Mesenchymal stem cell (in vitro differentiated cells and primary cell): ENCODE results near the gene POTEM.
"Not testable (repeated sequence)": the region's sequence is repeated elsewhere in the genome, so short reads cannot be mapped to it uniquely, and the experiment has no call there.

Experiments
- DNase-seq: peaks from one replicate; pipeline ENCODE4 v3.0.0-alpha.2; 2013
- H2AFZ ChIP-seq: one replicate; pipeline ENCODE4 v1.6.1; 2013; ENCODE audit warnings: low read depth, mild to moderate bottlenecking, control low read depth, inconsistent platforms, low read length, moderate library complexity
- H2AK5ac ChIP-seq: 2 replicates; pipeline ENCODE4 v1.6.1; 2013; ENCODE audit warnings: low read length, moderate library complexity, mild to moderate bottlenecking, inconsistent platforms; ENCODE audit not compliant: severe bottlenecking
- H2BK120ac ChIP-seq: one replicate; pipeline ENCODE4 v1.6.1; 2013; ENCODE audit warnings: low read depth, mild to moderate bottlenecking, inconsistent platforms, low read length, moderate library complexity
- H2BK12ac ChIP-seq, 2 experiments: one replicate each; pipeline ENCODE4 v1.6.1; 2013; ENCODE audit warnings: inconsistent platforms in 2 of 2, low read length in 2 of 2, mild to moderate bottlenecking in 2 of 2, moderate library complexity in 2 of 2, control low read depth in 1 of 2
- H2BK15ac ChIP-seq: one replicate; pipeline ENCODE4 v1.6.1; 2013; ENCODE audit warnings: mild to moderate bottlenecking, low read depth, inconsistent platforms; ENCODE audit not compliant: poor library complexity, severe bottlenecking
- H2BK5ac ChIP-seq: 2 replicates; pipeline ENCODE4 v1.6.1; 2013; ENCODE audit warnings: low read depth, mild to moderate bottlenecking, low read length, control low read depth, inconsistent platforms; ENCODE audit not compliant: poor library complexity, severe bottlenecking
- H3K14ac ChIP-seq, 2 experiments: one replicate each; pipeline ENCODE4 v1.6.1; 2013; ENCODE audit warnings: inconsistent platforms in 2 of 2, low read length in 2 of 2, control low read depth in 1 of 2, mild to moderate bottlenecking in 1 of 2, moderate library complexity in 1 of 2
- H3K18ac ChIP-seq, 2 experiments: one replicate each; pipeline ENCODE4 v1.6.1; 2013; ENCODE audit warnings: inconsistent platforms in 2 of 2, low read length in 2 of 2, control low read depth in 1 of 2, low read depth in 1 of 2, mild to moderate bottlenecking in 1 of 2
- H3K23ac ChIP-seq, 2 experiments: one replicate each; pipeline ENCODE4 v1.6.1; 2013; ENCODE audit warnings: inconsistent platforms in 2 of 2, low read length in 2 of 2, mild to moderate bottlenecking in 2 of 2, moderate library complexity in 2 of 2, control low read depth in 1 of 2
- H3K27ac ChIP-seq: 2 replicates; pipeline ENCODE4 v1.5.1; 2013; ENCODE audit warnings: mild to moderate bottlenecking, moderate library complexity, low read length, control low read depth, inconsistent platforms; ENCODE audit not compliant: poor library complexity, severe bottlenecking
- H3K27me3 ChIP-seq, 2 experiments: 2 replicates each; pipeline versions ENCODE4 v1.6.1 to v1.7.0; 2013; ENCODE audit warnings: low read length in 2 of 2, mild to moderate bottlenecking in 2 of 2, moderate library complexity in 2 of 2, control low read depth in 1 of 2, inconsistent platforms in 1 of 2; ENCODE audit not compliant: control insufficient read depth in 1 of 2, insufficient read depth in 1 of 2
- H3K36me3 ChIP-seq, 2 experiments: 2 replicates each; pipeline versions ENCODE4 v1.6.1 to v1.7.0; 2013; ENCODE audit warnings: low read length in 2 of 2, control low read depth in 1 of 2, inconsistent platforms in 1 of 2, low read depth in 1 of 2, mild to moderate bottlenecking in 1 of 2; ENCODE audit not compliant: insufficient read depth in 2 of 2, control insufficient read depth in 1 of 2
- H3K4ac ChIP-seq, 2 experiments: one replicate each; pipeline ENCODE4 v1.6.1; 2013; ENCODE audit warnings: inconsistent platforms in 2 of 2, low read length in 2 of 2, mild to moderate bottlenecking in 2 of 2, moderate library complexity in 2 of 2, control low read depth in 1 of 2, low read depth in 1 of 2
- H3K4me1 ChIP-seq: 2 replicates; pipeline ENCODE4 v1.6.1; 2013; ENCODE audit warnings: low read depth, low read length, control low read depth; ENCODE audit not compliant: control insufficient read depth, insufficient read depth
- H3K4me2 ChIP-seq: 2 replicates; pipeline ENCODE4 v1.6.1; 2013; ENCODE audit warnings: low read length, mild to moderate bottlenecking, inconsistent platforms; ENCODE audit not compliant: poor library complexity, severe bottlenecking
- H3K4me3 ChIP-seq, 2 experiments: 2 replicates each; pipeline versions ENCODE4 v1.5.1 to v1.7.0; 2013; ENCODE audit warnings: low read length in 2 of 2, mild to moderate bottlenecking in 2 of 2, control low read depth in 1 of 2, low read depth in 1 of 2; ENCODE audit not compliant: insufficient read depth in 1 of 2
- H3K79me1 ChIP-seq: replicated peaks from 2 replicates; pipeline ENCODE4 v1.6.1; 2013; ENCODE audit warnings: mild to moderate bottlenecking, control low read depth, low read length, inconsistent platforms; ENCODE audit not compliant: poor library complexity, severe bottlenecking
- H3K9ac ChIP-seq: 2 replicates; pipeline ENCODE4 v1.7.0; 2013; ENCODE audit warnings: mild to moderate bottlenecking, low read length, moderate library complexity
- H3K9me3 ChIP-seq: 2 replicates; pipeline ENCODE4 v1.7.0; 2013; ENCODE audit warnings: mild to moderate bottlenecking, low read length; ENCODE audit not compliant: control insufficient read depth
- H4K8ac ChIP-seq: one replicate; pipeline ENCODE4 v1.6.1; 2013; ENCODE audit warnings: inconsistent platforms, mild to moderate bottlenecking, low read length, moderate library complexity
- H4K91ac ChIP-seq: one replicate; pipeline ENCODE4 v1.6.1; 2013; ENCODE audit warnings: mild to moderate bottlenecking, low read length, inconsistent platforms
- WGBS: methylation state at CpG from one replicate; pipeline ENCODE4 v1.1.7; 2013; ENCODE audit warnings: mixed read lengths; 5-methylcytosine and 5-hydroxymethylcytosine counted together

POTEM gene

GRCh38 chr14:19026649-19027351 lies 59.6 kb downstream of the POTEM start:
- H3K4me3 ChIP-seq, H3K27me3 ChIP-seq, H4K8ac ChIP-seq, H3K4ac ChIP-seq, H2BK15ac ChIP-seq, H2AK5ac ChIP-seq, H3K18ac ChIP-seq, H3K4me1 ChIP-seq, H3K36me3 ChIP-seq, H3K4me2 ChIP-seq, H3K27ac ChIP-seq, H4K91ac ChIP-seq, H3K23ac ChIP-seq, H2BK5ac ChIP-seq, H2AFZ ChIP-seq, H2BK120ac ChIP-seq, H3K79me1 ChIP-seq, H3K9me3 ChIP-seq, H3K14ac ChIP-seq, DNase-seq, H3K9ac ChIP-seq, H2BK12ac ChIP-seq: not testable (repeated sequence)
- WGBS = 91% methylated on average over 7 of the region's 35 CpGs

- H2BK15ac ChIP-seq, H2BK12ac ChIP-seq, H3K27me3 ChIP-seq, H3K79me1 ChIP-seq, H3K4me2 ChIP-seq, H2AK5ac ChIP-seq, H3K4me1 ChIP-seq, H3K18ac ChIP-seq, H3K4me3 ChIP-seq, H3K23ac ChIP-seq, H2BK5ac ChIP-seq, H2BK120ac ChIP-seq, H3K27ac ChIP-seq, H3K14ac ChIP-seq, H4K91ac ChIP-seq, H4K8ac ChIP-seq, H3K36me3 ChIP-seq, H3K4ac ChIP-seq, DNase-seq, H2AFZ ChIP-seq, H3K9ac ChIP-seq, H3K9me3 ChIP-seq: not testable (repeated sequence)
- WGBS = no CpG with 5 or more reads among the region's 16 CpGs
Observed at GRCh38 chr14:19027895-19028294, 60.7 kb downstream of the POTEM start.

- WGBS = no CpG with 5 or more reads among the region's 26 CpGs
- not testable (repeated sequence) for H4K91ac ChIP-seq, H3K27ac ChIP-seq, H2BK15ac ChIP-seq, H3K23ac ChIP-seq, H2BK120ac ChIP-seq, H4K8ac ChIP-seq, DNase-seq, H3K4ac ChIP-seq, H3K4me1 ChIP-seq, H2AK5ac ChIP-seq, H3K4me2 ChIP-seq, H2BK12ac ChIP-seq, H3K4me3 ChIP-seq, H3K79me1 ChIP-seq, H2AFZ ChIP-seq, H3K27me3 ChIP-seq, H3K14ac ChIP-seq, H3K18ac ChIP-seq, H3K9ac ChIP-seq, H2BK5ac ChIP-seq, H3K9me3 ChIP-seq, H3K36me3 ChIP-seq
Observed at GRCh38 chr14:19036811-19037382, 69.7 kb downstream of the POTEM start.

GRCh38 chr14:19038060-19038664 lies 70.9 kb downstream of the POTEM start:
- not testable (repeated sequence) for H2BK15ac ChIP-seq, H3K9me3 ChIP-seq, H3K4me1 ChIP-seq, H2BK5ac ChIP-seq, H2BK120ac ChIP-seq, H2BK12ac ChIP-seq, H3K4me2 ChIP-seq, DNase-seq, H3K4me3 ChIP-seq, H3K79me1 ChIP-seq, H4K8ac ChIP-seq, H4K91ac ChIP-seq, H3K27ac ChIP-seq, H3K14ac ChIP-seq, H2AK5ac ChIP-seq, H3K18ac ChIP-seq, H3K9ac ChIP-seq, H3K36me3 ChIP-seq, H3K4ac ChIP-seq, H3K23ac ChIP-seq, H2AFZ ChIP-seq, H3K27me3 ChIP-seq
- no CpG with 5 or more reads among the region's 28 CpGs for WGBS
